GM21825 (cell line): Measurements from ENCODE around the gene CEP68.
A peak's percentile ranks its signal among the peaks of the same experiment; 100 is the strongest.
"Not testable (repeated sequence)": the region's sequence is repeated elsewhere in the genome, so short reads cannot be mapped to it uniquely, and the experiment has no call there.

Experiments
- ATAC-seq: cut with Tn5 transposase; IDR thresholded peaks from one replicate; pipeline ENCODE4 v1.9.1; 2021; ENCODE audit warnings: mild to moderate bottlenecking, moderate library complexity; ENCODE audit not compliant: unreplicated experiment

Gene CEP68

GRCh38 chr2:65030476-65031332 is 25.5 kb upstream of the CEP68 start:
- ATAC-seq = no peak

- ATAC-seq = no peak
Observed at GRCh38 chr2:65031341-65032018, 24.7 kb upstream of the CEP68 start.

GRCh38 chr2:65032019-65032975 is 23.9 kb upstream of the CEP68 start:
- no peak for ATAC-seq

GRCh38 chr2:65033178-65033577 is 23.0 kb upstream of the CEP68 start:
- ATAC-seq = no peak

- ATAC-seq = not testable (repeated sequence)
Observed at GRCh38 chr2:65033667-65034066, 22.5 kb upstream of the CEP68 start.

GRCh38 chr2:65035351-65035943 is 20.8 kb upstream of the CEP68 start:
- ATAC-seq = no peak

GRCh38 chr2:65037178-65037577 is 19.0 kb upstream of the CEP68 start:
- ATAC-seq = no peak

- no peak for ATAC-seq
Observed at GRCh38 chr2:65039640-65040039, 16.6 kb upstream of the CEP68 start.

- peak; percentile 82 for ATAC-seq
Observed at GRCh38 chr2:65040400-65041261, 15.6 kb upstream of the CEP68 start.

GRCh38 chr2:65043001-65043400 is 13.2 kb upstream of the CEP68 start:
- ATAC-seq = no peak

GRCh38 chr2:65044097-65044735 is 12.0 kb upstream of the CEP68 start:
- ATAC-seq = no peak

GRCh38 chr2:65045651-65046050 is 10.6 kb upstream of the CEP68 start:
- no peak for ATAC-seq

- no peak for ATAC-seq
Observed at GRCh38 chr2:65046633-65047407, 9.4 kb upstream of the CEP68 start.

- ATAC-seq = no peak
Observed at GRCh38 chr2:65049010-65049639, 7.1 kb upstream of the CEP68 start.

- no peak for ATAC-seq
Observed at GRCh38 chr2:65050931-65051330, 5.3 kb upstream of the CEP68 start.

- peak; percentile 48 for ATAC-seq
Observed at GRCh38 chr2:65053199-65053598, 3.0 kb upstream of the CEP68 start.

GRCh38 chr2:65054749-65055421 is 1.3 kb upstream of the CEP68 start:
- ATAC-seq = no peak
